Inferior parietal cortex (tissue), 1 donor: ENCODE measurements around the gene PPP6C.

Experiments used
- DNase-seq: peaks from one replicate; pipeline ENCODE4 v3.0.0-alpha.2; 2016; ENCODE audit errors: extremely low spot score

Gene PPP6C

GRCh38 chr9:125099816-125100215, 89.8 kb downstream of the PPP6C start:
- DNase-seq, result no peak
